HCT116 (cell line): ENCODE data around the gene RACGAP1. TPM values are rescaled to one million over a fixed set of nuclear protein-coding genes. Genes with fewer than 3 reads are reported as not detected.
"Not testable (repeated sequence)": the region's sequence is repeated elsewhere in the genome, so short reads cannot be mapped to it uniquely, and the experiment has no call there.

Source experiments
- ATAC-seq: fragments of 200-7000 bp; cut with Tn5 transposase; 2 replicates; pipeline ENCODE4 v1.9.1; 2020; ENCODE audit warnings: mild to moderate bottlenecking, moderate library complexity
- BruUV-seq: library from RNA; stranded (reverse); fragments of 400-500 nt; replicated peaks from 2 replicates; lab custom pipeline; 2021; lab: Mats Ljungman, UMichigan
- CTCF ChIA-PET: fragments of 300-600 bp; sonication (Branson Sonifier 250); formaldehyde crosslinking; loops from one replicate; lab custom pipeline; 2021; ENCODE audit warnings: antibody characterized with exemption; lab: Charles Lee
- POLR2A ChIA-PET: fragments of 300-600, 350-600 bp; sonication (Branson Sonifier 250); formaldehyde crosslinking; loops from one replicate; lab custom pipeline; 2021; ENCODE audit warnings: antibody characterized with exemption; lab: Charles Lee
- RAD21 ChIA-PET, 2 experiments: fragments of 300-600 bp; sonication (Branson Sonifier 250); formaldehyde crosslinking; loops; one replicate each; lab custom pipeline; 2023; ENCODE audit warnings: low total read pairs in 2 of 2; ENCODE audit not compliant: uncharacterized antibody in 2 of 2, unreplicated experiment in 2 of 2, low non-redundant PET in 1 of 2; lab: Charles Lee
- DNase-seq: peaks from one replicate; pipeline ENCODE4 v3.0.0-alpha.2; 2010; ENCODE audit warnings: low read depth, low spot score
- H2AFZ ChIP-seq: fragments of 200-600 bp; shearing (Covaris generic), sonication (generic); 2 replicates; pipeline ENCODE4 v1.6.1; 2017; ENCODE audit warnings: low read depth, mixed run types, mixed read lengths, antibody characterized with exemption, low read length; ENCODE audit not compliant: poor library complexity, severe bottlenecking
- H3K27ac ChIP-seq: 2 replicates; pipeline ENCODE4 v1.5.1; 2012; ENCODE audit warnings: low read depth, low read length
- H3K27me3 ChIP-seq: fragments of 200-600 bp; sonication (generic); 2 replicates; pipeline ENCODE4 v1.6.1; 2016; ENCODE audit warnings: mixed run types, low read length, mixed read lengths; ENCODE audit not compliant: insufficient read depth
- H3K36me3 ChIP-seq, 2 experiments: fragments of 200-500 bp in 1 of 2; fragments of 200-600 bp in 1 of 2; sonication (Bioruptor generic) in 1 of 2; sonication (generic) in 1 of 2; 2 replicates each; pipeline versions ENCODE4 v1.5.1 to v1.6.1; 2014 to 2016; ENCODE audit warnings: low read length in 2 of 2, inconsistent platforms in 1 of 2, mixed read lengths in 1 of 2, mixed run types in 1 of 2; ENCODE audit not compliant: insufficient read depth in 2 of 2, control insufficient read depth in 1 of 2
- H3K4me1 ChIP-seq, 2 experiments: fragments of 200-600 bp in 1 of 2; sonication (generic) in 1 of 2; 2 replicates each; pipeline versions ENCODE4 v1.5.1 to v1.6.1; 2012 to 2017; ENCODE audit warnings: low read length in 2 of 2, inconsistent platforms in 1 of 2, mild to moderate bottlenecking in 1 of 2, mixed read lengths in 1 of 2, mixed run types in 1 of 2, moderate library complexity in 1 of 2; ENCODE audit not compliant: insufficient read depth in 2 of 2, control insufficient read depth in 1 of 2
- H3K4me2 ChIP-seq: fragments of 200-600 bp; sonication (generic); 2 replicates; pipeline ENCODE4 v1.6.1; 2017; ENCODE audit warnings: mixed run types, low read length, mixed read lengths
- H3K4me3 ChIP-seq, 2 experiments: fragments of 200-600 bp in 1 of 2; sonication (generic) in 1 of 2; replicated peaks in 1 of 2; 2 replicates each; pipeline ENCODE4 v1.5.1; 2011 to 2016; ENCODE audit warnings: low read length in 2 of 2, control low read depth in 1 of 2, low read depth in 1 of 2, mild to moderate bottlenecking in 1 of 2, mixed read lengths in 1 of 2, mixed run types in 1 of 2
- H3K79me2 ChIP-seq: fragments of 200-600 bp; sonication (generic); 2 replicates; pipeline ENCODE4 v1.6.1; 2017; ENCODE audit warnings: mild to moderate bottlenecking, mixed run types, low read length, moderate library complexity, mixed read lengths; ENCODE audit not compliant: insufficient read depth
- H3K9ac ChIP-seq: fragments of 200-600 bp; sonication (generic); 2 replicates; pipeline ENCODE4 v1.6.1; 2016; ENCODE audit warnings: low read length, mixed read lengths
- H3K9me2 ChIP-seq: fragments of 200-600 bp; sonication (generic), shearing (Covaris generic); 2 replicates; pipeline ENCODE4 v1.6.1; 2017; ENCODE audit warnings: mixed run types, mild to moderate bottlenecking, moderate library complexity; ENCODE audit not compliant: insufficient read depth
- H3K9me3 ChIP-seq, 2 experiments: fragments of 200-500 bp in 1 of 2; fragments of 200-600 bp in 1 of 2; sonication (Bioruptor generic) in 1 of 2; sonication (generic) in 1 of 2; 2 replicates each; pipeline ENCODE4 v1.6.1; 2014 to 2017; ENCODE audit warnings: low read length in 2 of 2, mixed read lengths in 2 of 2, inconsistent platforms in 1 of 2, low read depth in 1 of 2, mild to moderate bottlenecking in 1 of 2, mixed run types in 1 of 2, moderate library complexity in 1 of 2; ENCODE audit not compliant: control insufficient read depth in 1 of 2, insufficient read depth in 1 of 2
- H4K20me1 ChIP-seq: fragments of 200-600 bp; sonication (generic), shearing (Covaris generic); 2 replicates; pipeline ENCODE4 v1.6.1; 2017; ENCODE audit warnings: mixed run types, mild to moderate bottlenecking, moderate library complexity; ENCODE audit not compliant: insufficient read depth
- EZH2phosphoT487 ChIP-seq: fragments of 200-600 bp; IDR thresholded peaks from 2 replicates; pipeline ENCODE4 v1.6.1; 2018; ENCODE audit warnings: antibody characterized with exemption, borderline replicate concordance
- FOSL1 ChIP-seq: IDR thresholded peaks from 2 replicates; pipeline ENCODE4 v1.6.1; 2012; ENCODE audit warnings: low read depth
- SP1 ChIP-seq: IDR thresholded peaks from 2 replicates; pipeline ENCODE4 v1.6.1; 2012; ENCODE audit warnings: low read depth
- intact Hi-C: fragments of 100-400 bp; cut with micrococcal nuclease; formaldehyde crosslinking; loops from 2 replicates; pipeline ENCODE4 v1.10.0; 2022
- total RNA-seq: library from RNA; stranded (reverse); gene quantifications from one replicate; pipeline ENCODE4 v1.2.1, GENCODE V29; 2021; ENCODE audit not compliant: unreplicated experiment
- TF ChIP-seq, protein P1 (sequence below): IDR thresholded peaks from 2 replicates; pipeline ENCODE4 v1.6.1; 2011; ENCODE audit warnings: mild to moderate bottlenecking, low read length, moderate library complexity; ENCODE audit not compliant: insufficient replicate concordance; ENCODE audit errors: extremely low read depth
- TF ChIP-seq, protein P2 (sequence below): IDR thresholded peaks from 2 replicates; pipeline ENCODE4 v1.6.1; 2012; ENCODE audit warnings: low read depth

Gene RACGAP1
- total RNA-seq, 1 experiment from 2014 or later: 147 TPM

DNA sequence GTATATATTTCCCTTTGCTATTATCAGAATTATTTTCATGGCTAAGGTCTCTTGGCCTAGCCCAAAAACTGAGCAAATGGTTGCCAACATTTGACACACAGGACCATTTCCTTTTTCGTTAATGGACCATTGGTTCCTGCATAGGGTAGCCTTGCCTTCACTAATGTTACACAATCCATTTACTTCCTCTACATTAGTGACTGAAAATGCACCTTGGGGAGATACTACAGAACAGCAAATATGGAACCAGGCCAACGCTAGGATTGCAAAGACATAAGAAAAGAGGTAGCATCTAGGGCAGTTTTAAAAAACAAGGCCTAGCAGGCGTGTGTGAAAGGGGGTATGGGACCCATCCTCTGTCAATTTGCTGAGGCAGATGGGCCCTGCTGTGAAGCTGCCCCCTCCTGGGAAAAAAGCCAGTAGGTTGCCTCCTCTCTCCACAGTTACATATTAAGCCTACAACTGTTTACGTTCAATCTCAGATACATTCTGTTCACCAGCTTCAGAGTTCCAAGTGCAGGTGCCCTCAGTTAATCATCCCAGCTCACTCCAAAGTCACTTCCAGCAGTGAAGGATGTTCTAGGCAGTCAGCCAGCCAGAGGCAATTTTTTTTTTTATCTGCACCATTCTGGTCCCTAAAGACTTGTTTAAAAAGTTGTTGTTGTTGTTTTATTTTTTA, 37.5 kb downstream of the RACGAP1 start:
- no peaks in the 10 kb centered on the region for H3K4me1 ChIP-seq
- H2AFZ ChIP-seq: no peak overlapping the region
- H3K9ac ChIP-seq: no peak overlapping the region
- DNase-seq: no peak
- H3K27ac ChIP-seq: no peak overlapping the region
- no peaks in the 10 kb centered on the region for H3K27me3 ChIP-seq
- no peaks in the 10 kb centered on the region for H3K9me3 ChIP-seq
- TF ChIP-seq EZH2phosphoT487 (no peak), SP1 (no peak), FOSL1 (no peak)
- TF ChIP-seq, protein P1, sequence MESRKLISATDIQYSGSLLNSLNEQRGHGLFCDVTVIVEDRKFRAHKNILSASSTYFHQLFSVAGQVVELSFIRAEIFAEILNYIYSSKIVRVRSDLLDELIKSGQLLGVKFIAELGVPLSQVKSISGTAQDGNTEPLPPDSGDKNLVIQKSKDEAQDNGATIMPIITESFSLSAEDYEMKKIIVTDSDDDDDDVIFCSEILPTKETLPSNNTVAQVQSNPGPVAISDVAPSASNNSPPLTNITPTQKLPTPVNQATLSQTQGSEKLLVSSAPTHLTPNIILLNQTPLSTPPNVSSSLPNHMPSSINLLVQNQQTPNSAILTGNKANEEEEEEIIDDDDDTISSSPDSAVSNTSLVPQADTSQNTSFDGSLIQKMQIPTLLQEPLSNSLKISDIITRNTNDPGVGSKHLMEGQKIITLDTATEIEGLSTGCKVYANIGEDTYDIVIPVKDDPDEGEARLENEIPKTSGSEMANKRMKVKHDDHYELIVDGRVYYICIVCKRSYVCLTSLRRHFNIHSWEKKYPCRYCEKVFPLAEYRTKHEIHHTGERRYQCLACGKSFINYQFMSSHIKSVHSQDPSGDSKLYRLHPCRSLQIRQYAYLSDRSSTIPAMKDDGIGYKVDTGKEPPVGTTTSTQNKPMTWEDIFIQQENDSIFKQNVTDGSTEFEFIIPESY: no peak
- TF ChIP-seq, protein P2, sequence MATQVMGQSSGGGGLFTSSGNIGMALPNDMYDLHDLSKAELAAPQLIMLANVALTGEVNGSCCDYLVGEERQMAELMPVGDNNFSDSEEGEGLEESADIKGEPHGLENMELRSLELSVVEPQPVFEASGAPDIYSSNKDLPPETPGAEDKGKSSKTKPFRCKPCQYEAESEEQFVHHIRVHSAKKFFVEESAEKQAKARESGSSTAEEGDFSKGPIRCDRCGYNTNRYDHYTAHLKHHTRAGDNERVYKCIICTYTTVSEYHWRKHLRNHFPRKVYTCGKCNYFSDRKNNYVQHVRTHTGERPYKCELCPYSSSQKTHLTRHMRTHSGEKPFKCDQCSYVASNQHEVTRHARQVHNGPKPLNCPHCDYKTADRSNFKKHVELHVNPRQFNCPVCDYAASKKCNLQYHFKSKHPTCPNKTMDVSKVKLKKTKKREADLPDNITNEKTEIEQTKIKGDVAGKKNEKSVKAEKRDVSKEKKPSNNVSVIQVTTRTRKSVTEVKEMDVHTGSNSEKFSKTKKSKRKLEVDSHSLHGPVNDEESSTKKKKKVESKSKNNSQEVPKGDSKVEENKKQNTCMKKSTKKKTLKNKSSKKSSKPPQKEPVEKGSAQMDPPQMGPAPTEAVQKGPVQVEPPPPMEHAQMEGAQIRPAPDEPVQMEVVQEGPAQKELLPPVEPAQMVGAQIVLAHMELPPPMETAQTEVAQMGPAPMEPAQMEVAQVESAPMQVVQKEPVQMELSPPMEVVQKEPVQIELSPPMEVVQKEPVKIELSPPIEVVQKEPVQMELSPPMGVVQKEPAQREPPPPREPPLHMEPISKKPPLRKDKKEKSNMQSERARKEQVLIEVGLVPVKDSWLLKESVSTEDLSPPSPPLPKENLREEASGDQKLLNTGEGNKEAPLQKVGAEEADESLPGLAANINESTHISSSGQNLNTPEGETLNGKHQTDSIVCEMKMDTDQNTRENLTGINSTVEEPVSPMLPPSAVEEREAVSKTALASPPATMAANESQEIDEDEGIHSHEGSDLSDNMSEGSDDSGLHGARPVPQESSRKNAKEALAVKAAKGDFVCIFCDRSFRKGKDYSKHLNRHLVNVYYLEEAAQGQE: no peak
- ChIA-PET RAD21 (no interaction called here), CTCF (no interaction called here), POLR2A (no interaction called here)
- H3K9me2 ChIP-seq: no peaks in the 10 kb centered on the region
- no TSS peak for BruUV-seq
- H3K36me3 ChIP-seq: peaks cover 33 to 54% of the 10 kb centered on the region in 2 experiments
- H3K4me3 ChIP-seq: no peak overlapping the region
- H3K4me2 ChIP-seq: no peak overlapping the region
- intact Hi-C loops: no loop called here
- no peaks in the 10 kb centered on the region for H4K20me1 ChIP-seq
- no peak for ATAC-seq
- H3K79me2 ChIP-seq: peaks cover 6% of the 10 kb centered on the region; the same call in 1 of the 2 replicates

DNA sequence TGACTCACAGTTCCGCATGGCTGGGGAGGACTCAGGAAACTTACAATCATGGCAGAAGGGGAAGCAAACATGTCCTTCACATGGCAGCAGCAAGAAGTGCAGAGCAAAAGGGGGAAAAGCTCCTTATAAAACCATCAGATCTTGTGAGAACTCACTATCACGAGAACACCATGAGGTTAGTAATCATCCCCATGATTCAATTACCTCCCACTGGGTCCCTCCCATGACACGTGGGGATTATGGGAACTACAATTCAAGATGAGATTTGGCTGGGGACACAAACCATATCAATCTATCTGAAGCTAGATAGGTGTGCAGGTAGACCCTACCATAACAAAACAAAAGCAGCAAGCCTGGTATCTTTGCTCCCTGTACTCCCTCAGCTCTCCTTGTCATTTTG, 38.8 kb downstream of the RACGAP1 start:
- H3K9me2 ChIP-seq, H3K4me3 ChIP-seq, ATAC-seq, H3K27me3 ChIP-seq, RAD21 ChIA-PET, H4K20me1 ChIP-seq, DNase-seq, H3K9me3 ChIP-seq, intact Hi-C loops, H2AFZ ChIP-seq, H3K4me2 ChIP-seq, H3K4me1 ChIP-seq, POLR2A ChIA-PET, H3K9ac ChIP-seq, BruUV-seq, H3K79me2 ChIP-seq, H3K27ac ChIP-seq: not testable (repeated sequence)
- H3K36me3 ChIP-seq: peaks cover 24 to 43% of the 10 kb centered on the region in 2 experiments
- CTCF ChIA-PET: interaction anchor here (0.7 kb wide), 1 partner anchor 44 kb away, joined by 3 read pairs; no protein-coding TSS in a partner anchor
